GM19395 (cell line): ENCODE data around the gene CNTNAP5.

Source experiments
- ATAC-seq: cut with Tn5 transposase; IDR thresholded peaks from one replicate; pipeline ENCODE4 v1.9.1; 2021; ENCODE audit warnings: mild to moderate bottlenecking, moderate library complexity; ENCODE audit not compliant: unreplicated experiment

Gene CNTNAP5

GRCh38 chr2:124586835-124587234 lies 561.7 kb downstream of the CNTNAP5 start:
- ATAC-seq: no peak

GRCh38 chr2:124589971-124590370 lies 564.9 kb downstream of the CNTNAP5 start:
- ATAC-seq: no peak

GRCh38 chr2:124602759-124603158 lies 577.7 kb downstream of the CNTNAP5 start:
- no peak for ATAC-seq

- ATAC-seq: no peak
These were observed 579.9 kb downstream of the CNTNAP5 start for GRCh38 chr2:124604940-124605339.

GRCh38 chr2:124607679-124608078 lies 582.6 kb downstream of the CNTNAP5 start:
- ATAC-seq: no peak

GRCh38 chr2:124609667-124610066 lies 584.6 kb downstream of the CNTNAP5 start:
- no peak for ATAC-seq

- ATAC-seq: no peak
These were observed 585.1 kb downstream of the CNTNAP5 start for GRCh38 chr2:124610141-124610540.

GRCh38 chr2:124610866-124611265 lies 585.8 kb downstream of the CNTNAP5 start:
- ATAC-seq: no peak

- ATAC-seq: no peak
These were observed 598.5 kb downstream of the CNTNAP5 start for GRCh38 chr2:124623560-124623959.

GRCh38 chr2:124625561-124625960 lies 600.5 kb downstream of the CNTNAP5 start:
- ATAC-seq: no peak

- ATAC-seq: no peak
These were observed 601.9 kb downstream of the CNTNAP5 start for GRCh38 chr2:124626993-124627392.

GRCh38 chr2:124633812-124634211 lies 608.7 kb downstream of the CNTNAP5 start:
- ATAC-seq: no peak

GRCh38 chr2:124639524-124639923 lies 614.4 kb downstream of the CNTNAP5 start:
- no peak for ATAC-seq

- ATAC-seq: no peak
These were observed 615.2 kb downstream of the CNTNAP5 start for GRCh38 chr2:124640221-124640750.

- ATAC-seq: no peak
These were observed 621.2 kb downstream of the CNTNAP5 start for GRCh38 chr2:124646166-124646815.

GRCh38 chr2:124647245-124647644 lies 622.2 kb downstream of the CNTNAP5 start:
- ATAC-seq: no peak

- ATAC-seq: no peak
These were observed 622.6 kb downstream of the CNTNAP5 start for GRCh38 chr2:124647663-124648062.

- no peak for ATAC-seq
These were observed 623.9 kb downstream of the CNTNAP5 start for GRCh38 chr2:124649001-124649400.

- ATAC-seq: no peak
These were observed 627.0 kb downstream of the CNTNAP5 start for GRCh38 chr2:124652099-124652498.

GRCh38 chr2:124658373-124658772 lies 633.3 kb downstream of the CNTNAP5 start:
- no peak for ATAC-seq

GRCh38 chr2:124661558-124661957 lies 636.5 kb downstream of the CNTNAP5 start:
- ATAC-seq: no peak

- ATAC-seq: no peak
These were observed 638.0 kb downstream of the CNTNAP5 start for GRCh38 chr2:124662946-124663644.
